ENCODE measurements around the gene CUX1. TPM values are rescaled to one million over a fixed set of nuclear protein-coding genes. Genes with fewer than 3 reads are reported as not detected.
"Not testable (repeated sequence)": the region's sequence is repeated elsewhere in the genome, so short reads cannot be mapped to it uniquely, and the experiment has no call there.

Gene CUX1
- total and polyA plus RNA-seq, 2 donors (not counting 1 experiment from before 2014, with no cell fraction given) = 10.8 to 86.5 TPM

DNA sequence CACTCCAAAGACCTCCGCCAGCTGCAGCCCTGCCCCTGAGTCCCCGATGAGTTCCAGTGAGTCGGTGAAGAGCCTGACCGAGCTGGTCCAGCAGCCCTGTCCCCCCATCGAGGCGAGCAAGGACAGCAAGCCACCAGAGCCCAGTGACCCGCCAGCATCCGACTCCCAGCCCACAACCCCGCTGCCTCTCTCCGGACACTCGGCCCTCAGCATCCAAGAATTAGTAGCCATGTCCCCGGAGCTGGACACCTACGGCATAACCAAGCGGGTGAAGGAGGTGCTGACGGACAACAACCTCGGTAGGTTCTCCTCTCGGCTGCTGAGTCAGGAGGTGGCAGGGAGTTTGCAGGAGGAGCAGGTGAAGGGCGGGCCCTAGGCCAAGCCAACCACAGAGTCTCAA, 409.9 kb downstream of the CUX1 start:
- Histone ChIP-seq H3K27me3 (replicated peaks in 1 of 4; ENCODE audit: control extremely low read depth in 1 of 4, control insufficient read depth in 3 of 4, insufficient read depth in 4 of 4, low read length in 3 of 4) (no peaks in the 10 kb centered on the region), H3K79me2 (ENCODE audit: control insufficient read depth, insufficient read depth, low read length) (no peaks in the 10 kb centered on the region), H4K20me1 (ENCODE audit: control insufficient read depth, insufficient read depth, low read length, poor library complexity, severe bottlenecking) (no peaks in the 10 kb centered on the region), H2AFZ (ENCODE audit: insufficient read depth, low read depth, low read length, poor library complexity, severe bottlenecking) (no peak overlapping the region), H3K36me3 (replicated peaks in 1 of 2; ENCODE audit: control extremely low read depth in 1 of 2, control insufficient read depth in 1 of 2, extremely low read depth in 1 of 2, insufficient read depth in 2 of 2, low read length in 1 of 2) (peaks cover 5 to 14% of the 10 kb centered on the region in 2 experiments), H3K9me3 (ENCODE audit: control extremely low read depth in 1 of 3, control insufficient read depth in 2 of 3, insufficient read depth in 1 of 3, low read length in 2 of 3) (no peaks in the 10 kb centered on the region), H3K27ac (ENCODE audit: low read length in 2 of 2) (no peak overlapping the region), H3K4me2 (replicated peaks; ENCODE audit: low read depth, low read length, poor library complexity, severe bottlenecking) (no peak overlapping the region), H3K9ac (ENCODE audit: low read length) (no peak overlapping the region), H3K4me1 (ENCODE audit: control insufficient read depth in 2 of 2, insufficient read depth in 2 of 2, low read length in 2 of 2) (no peaks in the 10 kb centered on the region), H3K4me3 (ENCODE audit: control extremely low read depth in 1 of 5, extremely low read depth in 1 of 5, insufficient read depth in 1 of 5, low read depth in 2 of 5, low read length in 4 of 5) (no peak overlapping the region)
- Mint-ChIP-seq H3K4me1 (no peaks in the 10 kb centered on the region), H3K27me3 (no peaks in the 10 kb centered on the region), H3K4me3 (no peak overlapping the region), H3K9me3 (ENCODE audit: insufficient read depth) (no peaks in the 10 kb centered on the region), H3K27ac (no peak overlapping the region)
- intact Hi-C loops (cut with micrococcal nuclease) = no loop called here
- ATAC-seq (ENCODE audit: low read depth) = no peak
- 98% methylated on average over 18 of the region's 18 CpGs for WGBS (ENCODE audit: insufficient coverage)
- no peak for DNase-seq
- POLR2A ChIA-PET = no interaction called here
- TF ChIP-seq EZH2 (IDR thresholded peaks at IDR 0.05; ENCODE audit: borderline replicate concordance, insufficient read depth, low read depth, low read length, poor library complexity, severe bottlenecking) = no peak
- TF ChIP-seq, protein P1, sequence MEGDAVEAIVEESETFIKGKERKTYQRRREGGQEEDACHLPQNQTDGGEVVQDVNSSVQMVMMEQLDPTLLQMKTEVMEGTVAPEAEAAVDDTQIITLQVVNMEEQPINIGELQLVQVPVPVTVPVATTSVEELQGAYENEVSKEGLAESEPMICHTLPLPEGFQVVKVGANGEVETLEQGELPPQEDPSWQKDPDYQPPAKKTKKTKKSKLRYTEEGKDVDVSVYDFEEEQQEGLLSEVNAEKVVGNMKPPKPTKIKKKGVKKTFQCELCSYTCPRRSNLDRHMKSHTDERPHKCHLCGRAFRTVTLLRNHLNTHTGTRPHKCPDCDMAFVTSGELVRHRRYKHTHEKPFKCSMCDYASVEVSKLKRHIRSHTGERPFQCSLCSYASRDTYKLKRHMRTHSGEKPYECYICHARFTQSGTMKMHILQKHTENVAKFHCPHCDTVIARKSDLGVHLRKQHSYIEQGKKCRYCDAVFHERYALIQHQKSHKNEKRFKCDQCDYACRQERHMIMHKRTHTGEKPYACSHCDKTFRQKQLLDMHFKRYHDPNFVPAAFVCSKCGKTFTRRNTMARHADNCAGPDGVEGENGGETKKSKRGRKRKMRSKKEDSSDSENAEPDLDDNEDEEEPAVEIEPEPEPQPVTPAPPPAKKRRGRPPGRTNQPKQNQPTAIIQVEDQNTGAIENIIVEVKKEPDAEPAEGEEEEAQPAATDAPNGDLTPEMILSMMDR (IDR thresholded peaks at IDR 0.05) = no peak
- CTCF ChIA-PET = no interaction called here

- Histone ChIP-seq H2AFZ (ENCODE audit: insufficient read depth, low read depth, low read length, poor library complexity, severe bottlenecking) (no peak overlapping the region), H3K36me3 (replicated peaks in 1 of 2; ENCODE audit: control extremely low read depth in 1 of 2, control insufficient read depth in 1 of 2, extremely low read depth in 1 of 2, insufficient read depth in 2 of 2, low read length in 1 of 2) (peaks cover 5 to 20% of the 10 kb centered on the region in 2 experiments), H3K27me3 (replicated peaks in 1 of 4; ENCODE audit: control extremely low read depth in 1 of 4, control insufficient read depth in 3 of 4, insufficient read depth in 4 of 4, low read length in 3 of 4) (no peaks in the 10 kb centered on the region), H3K4me2 (replicated peaks; ENCODE audit: low read depth, low read length, poor library complexity, severe bottlenecking) (no peak overlapping the region), H3K9me3 (ENCODE audit: control extremely low read depth in 1 of 3, control insufficient read depth in 2 of 3, insufficient read depth in 1 of 3, low read length in 2 of 3) (no peaks in the 10 kb centered on the region), H3K9ac (ENCODE audit: low read length) (no peak overlapping the region), H4K20me1 (ENCODE audit: control insufficient read depth, insufficient read depth, low read length, poor library complexity, severe bottlenecking) (no peaks in the 10 kb centered on the region), H3K4me3 (ENCODE audit: control extremely low read depth in 1 of 5, extremely low read depth in 1 of 5, insufficient read depth in 1 of 5, low read depth in 2 of 5, low read length in 4 of 5) (no peak overlapping the region), H3K4me1 (ENCODE audit: control insufficient read depth in 2 of 2, insufficient read depth in 2 of 2, low read length in 2 of 2) (no peaks in the 10 kb centered on the region), H3K27ac (ENCODE audit: low read length in 2 of 2) (no peak overlapping the region), H3K79me2 (ENCODE audit: control insufficient read depth, insufficient read depth, low read length) (no peaks in the 10 kb centered on the region)
- intact Hi-C loops (cut with micrococcal nuclease) = no loop called here
- no peaks in the 10 kb centered on the region for H3K9me3 Mint-ChIP-seq (ENCODE audit: insufficient read depth)
- TF ChIP-seq, protein P1 (IDR thresholded peaks at IDR 0.05) = no peak
- no peak for TF ChIP-seq EZH2 (IDR thresholded peaks at IDR 0.05; ENCODE audit: borderline replicate concordance, insufficient read depth, low read depth, low read length, poor library complexity, severe bottlenecking)
- ChIA-PET CTCF (interaction anchor here (1.1 kb wide), 1 partner anchor 687 kb away, joined by 3 read pairs; no protein-coding TSS in a partner anchor), POLR2A (no interaction called here)
- H3K4me1 Mint-ChIP-seq = no peaks in the 10 kb centered on the region
- ATAC-seq (ENCODE audit: low read depth) (no peak), DNase-seq (no peak)
- no peaks in the 10 kb centered on the region for H3K27me3 Mint-ChIP-seq
- H3K4me3 Mint-ChIP-seq = no peak overlapping the region
- WGBS (ENCODE audit: insufficient coverage) = 100% methylated on average over 9 of the region's 12 CpGs
- H3K27ac Mint-ChIP-seq = no peak overlapping the region
These were observed 411.5 kb downstream of the CUX1 start for GRCh38 chr7:102228935-102229334.

DNA sequence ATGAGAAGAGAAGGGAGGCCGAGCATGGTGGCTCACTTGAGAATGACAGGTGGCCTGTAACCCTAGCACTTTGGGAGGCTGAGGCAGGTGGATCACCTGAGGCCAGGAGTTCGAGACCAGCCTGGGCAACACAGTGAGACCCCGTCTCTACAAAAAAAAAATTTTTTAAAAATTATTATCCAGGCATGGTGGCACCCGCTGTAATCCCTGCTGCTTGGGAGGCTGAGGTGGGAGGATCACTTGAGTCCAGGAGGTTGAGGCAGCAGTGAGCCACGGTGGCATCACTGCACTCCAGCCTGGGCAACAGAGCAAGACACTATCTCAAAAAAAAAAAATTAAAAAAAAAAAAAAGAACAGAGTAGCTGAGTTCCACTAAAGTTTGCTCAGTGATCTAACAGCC, 412.7 kb downstream of the CUX1 start:
- H3K4me3 ChIP-seq (ENCODE audit: control extremely low read depth in 1 of 5, extremely low read depth in 1 of 5, insufficient read depth in 1 of 5, low read depth in 2 of 5, low read length in 4 of 5); H3K27ac Mint-ChIP-seq; H3K4me3 Mint-ChIP-seq; DNase-seq; ATAC-seq (ENCODE audit: low read depth); H3K27me3 ChIP-seq (replicated peaks in 1 of 4; ENCODE audit: control extremely low read depth in 1 of 4, control insufficient read depth in 3 of 4, insufficient read depth in 4 of 4, low read length in 3 of 4); CTCF ChIA-PET; intact Hi-C loops (cut with micrococcal nuclease); H3K27ac ChIP-seq (ENCODE audit: low read length in 2 of 2); H3K27me3 Mint-ChIP-seq; H4K20me1 ChIP-seq (ENCODE audit: control insufficient read depth, insufficient read depth, low read length, poor library complexity, severe bottlenecking); H3K79me2 ChIP-seq (ENCODE audit: control insufficient read depth, insufficient read depth, low read length); H3K9me3 ChIP-seq (ENCODE audit: control extremely low read depth in 1 of 3, control insufficient read depth in 2 of 3, insufficient read depth in 1 of 3, low read length in 2 of 3); H3K4me2 ChIP-seq (replicated peaks; ENCODE audit: low read depth, low read length, poor library complexity, severe bottlenecking); H3K4me1 Mint-ChIP-seq; H2AFZ ChIP-seq (ENCODE audit: insufficient read depth, low read depth, low read length, poor library complexity, severe bottlenecking); H3K9ac ChIP-seq (ENCODE audit: low read length); H3K4me1 ChIP-seq (ENCODE audit: control insufficient read depth in 2 of 2, insufficient read depth in 2 of 2, low read length in 2 of 2); H3K9me3 Mint-ChIP-seq (ENCODE audit: insufficient read depth): not testable (repeated sequence)
- POLR2A ChIA-PET = interaction anchor here (0.7 kb wide), 1 partner anchor 477 kb away, joined by 5 read pairs; no protein-coding TSS in a partner anchor
- WGBS (ENCODE audit: insufficient coverage) = no CpG with 5 or more reads among the region's 5 CpGs
- H3K36me3 ChIP-seq (replicated peaks in 1 of 2; ENCODE audit: control extremely low read depth in 1 of 2, control insufficient read depth in 1 of 2, extremely low read depth in 1 of 2, insufficient read depth in 2 of 2, low read length in 1 of 2) = peaks cover 5 to 31% of the 10 kb centered on the region in 2 experiments
